ENCODE results near the gene MYMK. TPM values are rescaled to one million over a fixed set of nuclear protein-coding genes. Genes with fewer than 3 reads are reported as not detected.

MYMK gene
- total RNA-seq, 1 donor from 2014 or later: not detected

GRCh38 chr9:133505186-133505830 lies 19.5 kb downstream of the MYMK start:
- Mint-ChIP-seq H3K36me3 (ENCODE audit: insufficient read depth) (no peaks in the 10 kb centered on the region), H3K4me3 (ENCODE audit: low read depth) (no peak overlapping the region), H3K27ac (no peak overlapping the region), H3K4me1 (ENCODE audit: low read depth) (peaks cover 8% of the 10 kb centered on the region), H3K9me3 (ENCODE audit: low read depth) (peaks cover 7% of the 10 kb centered on the region), H3K27me3 (peaks cover 10% of the 10 kb centered on the region)
- no peak for TF ChIP-seq CTCF (IDR thresholded peaks at IDR 0.05; ENCODE audit: unreplicated experiment)
- DNase-seq (ENCODE audit: low spot score, unreplicated experiment): no peak

- H3K36me3 Mint-ChIP-seq (ENCODE audit: insufficient read depth): no peaks in the 10 kb centered on the region
- peaks cover 7% of the 10 kb centered on the region for H3K9me3 Mint-ChIP-seq (ENCODE audit: low read depth)
- no peak for DNase-seq (ENCODE audit: low spot score, unreplicated experiment)
- no peak for TF ChIP-seq CTCF (IDR thresholded peaks at IDR 0.05; ENCODE audit: unreplicated experiment)
- no peaks in the 10 kb centered on the region for H3K4me1 Mint-ChIP-seq (ENCODE audit: low read depth)
- H3K27ac Mint-ChIP-seq: no peak overlapping the region
- peaks cover under 1% of the 10 kb centered on the region for H3K27me3 Mint-ChIP-seq
- no peak overlapping the region for H3K4me3 Mint-ChIP-seq (ENCODE audit: low read depth)
These were observed 22.6 kb downstream of the MYMK start for GRCh38 chr9:133502112-133502511.

GRCh38 chr9:133499892-133500270 lies 24.9 kb downstream of the MYMK start:
- Mint-ChIP-seq H3K4me1 (ENCODE audit: low read depth) (no peaks in the 10 kb centered on the region), H3K36me3 (ENCODE audit: insufficient read depth) (no peaks in the 10 kb centered on the region), H3K4me3 (ENCODE audit: low read depth) (no peak overlapping the region), H3K27ac (no peak overlapping the region), H3K9me3 (ENCODE audit: low read depth) (peaks cover 7% of the 10 kb centered on the region), H3K27me3 (no peaks in the 10 kb centered on the region)
- DNase-seq (ENCODE audit: low spot score, unreplicated experiment): no peak
- no peak for TF ChIP-seq CTCF (IDR thresholded peaks at IDR 0.05; ENCODE audit: unreplicated experiment)

- no peak for DNase-seq (ENCODE audit: low spot score, unreplicated experiment)
- H3K27me3 Mint-ChIP-seq: no peaks in the 10 kb centered on the region
- no peak overlapping the region for H3K27ac Mint-ChIP-seq
- no peaks in the 10 kb centered on the region for H3K36me3 Mint-ChIP-seq (ENCODE audit: insufficient read depth)
- no peaks in the 10 kb centered on the region for H3K4me1 Mint-ChIP-seq (ENCODE audit: low read depth)
- no peak overlapping the region for H3K4me3 Mint-ChIP-seq (ENCODE audit: low read depth)
- no peak for TF ChIP-seq CTCF (IDR thresholded peaks at IDR 0.05; ENCODE audit: unreplicated experiment)
- peaks cover 7% of the 10 kb centered on the region for H3K9me3 Mint-ChIP-seq (ENCODE audit: low read depth)
These were observed 25.4 kb downstream of the MYMK start for GRCh38 chr9:133499132-133499891.

GRCh38 chr9:133496861-133497842 lies 27.6 kb downstream of the MYMK start:
- no peak for DNase-seq (ENCODE audit: low spot score, unreplicated experiment)
- Mint-ChIP-seq H3K4me3 (ENCODE audit: low read depth) (no peak overlapping the region), H3K4me1 (ENCODE audit: low read depth) (no peaks in the 10 kb centered on the region), H3K9me3 (ENCODE audit: low read depth) (peaks cover 4% of the 10 kb centered on the region), H3K27ac (no peak overlapping the region), H3K27me3 (no peaks in the 10 kb centered on the region), H3K36me3 (ENCODE audit: insufficient read depth) (no peaks in the 10 kb centered on the region)
- TF ChIP-seq CTCF (IDR thresholded peaks at IDR 0.05; ENCODE audit: unreplicated experiment): no peak
